Raji (cell line): ENCODE results near the gene IL17REL.

Experiments used
- POLR2A ChIP-seq: IDR thresholded peaks from 2 replicates; pipeline ENCODE4 v1.6.1; 2011; ENCODE audit warnings: low read depth, low read length, control low read depth; ENCODE audit not compliant: insufficient read depth

IL17REL gene

GRCh38 chr22:49956914-49957825 lies 55.4 kb downstream of the IL17REL start:
- no peak for TF ChIP-seq POLR2A

DNA sequence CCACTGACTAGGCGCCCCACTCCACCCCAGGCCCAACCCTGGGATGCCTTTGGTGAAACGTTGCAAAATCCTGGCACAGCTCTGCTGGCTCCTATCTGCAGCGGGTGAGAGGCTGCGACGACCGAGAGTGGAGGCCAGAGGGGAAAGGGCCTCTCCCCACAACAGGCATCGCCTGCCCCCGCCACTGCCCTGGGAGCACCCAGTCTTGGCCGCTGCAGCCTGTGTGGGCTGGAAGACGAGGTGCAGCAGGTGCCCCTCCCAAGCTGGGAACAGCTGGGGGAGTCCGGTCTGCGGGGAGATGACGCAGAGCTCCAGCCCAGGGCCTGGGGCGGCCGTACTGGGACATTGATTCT lies 56.2 kb downstream of the IL17REL start:
- no peak for TF ChIP-seq POLR2A

DNA sequence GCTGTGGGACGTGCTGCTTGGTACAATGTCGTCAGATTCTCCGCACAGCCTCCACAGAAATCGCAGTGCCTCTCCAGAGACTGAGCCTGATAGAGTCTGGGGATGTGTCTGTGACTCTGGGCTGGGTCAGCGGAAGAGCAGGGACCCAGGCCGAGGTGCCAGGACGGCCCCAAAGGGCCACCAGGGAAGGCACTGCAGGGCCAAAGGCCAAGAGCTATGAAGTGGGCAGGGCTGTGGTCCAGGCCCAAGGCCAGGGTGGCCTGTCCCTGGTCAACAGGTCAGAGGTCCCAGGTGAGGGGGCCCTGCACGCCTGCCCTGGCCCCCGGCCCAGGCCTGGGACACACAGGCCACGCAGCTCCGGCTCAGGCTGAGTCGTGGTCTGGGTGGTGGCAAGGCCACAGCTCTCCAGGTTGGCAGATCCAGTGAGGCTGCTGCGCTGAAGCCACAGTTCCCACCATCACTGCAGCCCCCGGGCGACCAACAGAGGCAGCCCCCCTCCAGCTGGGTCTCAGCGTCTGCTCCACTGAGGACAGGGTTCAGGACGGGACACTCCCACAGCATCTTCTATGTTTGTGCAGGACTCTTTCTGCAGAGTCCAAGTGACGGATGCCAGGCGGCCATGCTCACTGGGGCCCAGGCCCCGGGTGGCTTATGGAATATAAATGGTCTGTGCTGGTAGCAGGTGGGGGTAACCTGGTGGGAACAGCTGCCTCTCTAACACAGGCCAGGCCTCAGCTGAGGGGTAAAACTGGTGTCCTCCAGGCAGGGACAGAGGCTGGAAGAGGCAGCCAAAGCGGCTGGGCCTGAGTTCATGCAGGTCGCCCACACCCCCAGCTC lies 56.8 kb downstream of the IL17REL start:
- TF ChIP-seq POLR2A = no peak

DNA sequence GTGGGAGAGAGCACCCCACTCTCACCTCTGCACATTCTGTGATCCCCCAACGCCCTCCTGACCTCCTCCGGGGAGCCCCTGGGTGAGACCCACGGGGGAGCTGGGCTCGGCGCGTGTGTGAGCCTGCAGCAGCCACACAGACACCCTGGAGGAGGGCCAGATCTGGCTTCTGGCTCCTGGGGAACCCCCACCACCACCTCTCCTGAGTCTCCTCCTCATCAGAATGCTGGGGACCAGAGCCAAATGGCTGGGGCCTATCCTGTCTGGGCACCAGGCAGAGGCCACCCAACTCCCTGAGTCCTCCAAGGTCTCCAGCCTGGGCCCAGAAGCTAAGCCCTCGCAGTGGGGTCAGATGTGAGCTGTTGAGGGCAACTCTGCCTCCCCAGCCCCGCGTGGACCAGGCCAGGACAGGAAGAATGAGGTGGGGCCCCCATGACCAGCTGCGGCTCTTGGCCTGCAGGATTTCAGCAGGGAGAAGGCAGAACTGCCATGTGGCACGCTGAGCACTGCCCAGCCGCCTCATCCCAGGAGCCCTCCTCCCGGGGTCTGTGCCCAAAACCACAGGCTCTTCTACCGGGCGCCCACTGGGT lies 57.5 kb downstream of the IL17REL start:
- no peak for TF ChIP-seq POLR2A

GRCh38 chr22:49954354-49954753 lies 58.2 kb downstream of the IL17REL start:
- no peak for TF ChIP-seq POLR2A

DNA sequence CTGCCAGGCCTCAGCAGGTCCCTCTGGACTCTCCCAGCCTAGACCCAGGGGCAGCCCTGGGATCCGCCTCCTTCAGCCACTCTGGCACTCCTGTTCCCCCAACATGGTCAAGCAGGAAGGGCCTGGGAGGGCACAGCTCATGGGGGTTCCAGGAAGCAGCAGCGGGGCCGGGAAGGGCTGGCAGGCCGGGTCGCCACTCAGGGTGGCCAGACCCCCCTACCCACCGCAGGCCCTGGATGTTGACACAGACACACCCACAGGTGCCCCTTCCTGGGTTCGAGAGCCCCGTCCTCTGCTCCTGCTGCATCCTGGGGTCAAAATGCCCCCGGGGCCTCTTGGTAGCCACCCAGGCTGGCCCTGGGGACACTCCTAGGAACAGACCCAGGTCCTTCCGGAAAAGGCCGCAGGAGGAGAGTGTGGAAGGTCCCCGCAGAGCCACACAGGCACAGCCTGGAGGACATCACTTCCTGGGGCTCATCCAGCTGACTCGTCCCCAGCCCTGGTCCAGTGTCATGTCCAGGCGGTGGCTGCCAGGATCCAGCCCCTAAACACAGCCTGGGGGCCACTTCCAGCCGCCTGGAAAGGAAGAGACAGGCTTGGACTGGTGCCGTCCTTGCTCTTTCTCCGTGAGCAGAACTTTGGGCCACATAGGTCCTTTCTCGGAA lies 58.8 kb downstream of the IL17REL start:
- no peak for TF ChIP-seq POLR2A

DNA sequence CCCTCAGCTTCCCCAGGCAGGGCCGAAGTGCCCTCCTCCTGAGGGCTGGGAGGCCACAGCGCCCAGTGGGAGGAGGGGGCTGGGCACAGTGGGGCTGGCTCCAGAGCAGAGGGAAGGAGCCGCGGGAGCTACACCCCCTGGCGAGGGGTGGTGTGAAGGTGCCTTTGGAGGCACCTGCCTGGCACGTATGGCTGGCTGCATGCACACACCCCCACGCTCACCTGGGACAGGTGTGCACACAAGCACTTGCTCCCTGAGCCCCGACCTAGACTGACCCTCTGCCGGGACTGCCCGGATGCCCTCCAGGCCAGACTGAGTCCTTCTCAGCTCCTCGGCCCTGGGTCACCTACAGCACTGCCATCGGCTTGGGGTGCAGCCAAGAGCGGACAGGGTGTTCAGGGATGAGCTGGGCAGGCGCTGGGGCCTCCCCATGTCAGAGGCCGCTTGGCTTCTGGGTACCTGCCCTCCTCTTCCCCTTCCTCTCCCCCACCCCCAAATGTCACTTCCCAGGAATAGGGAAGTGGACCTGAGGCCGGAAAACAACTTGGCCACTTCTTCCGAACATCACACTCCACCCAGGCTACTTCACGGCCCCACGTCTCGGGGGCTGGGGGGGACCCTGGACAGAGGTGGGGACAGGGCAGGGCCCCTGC lies 59.4 kb downstream of the IL17REL start:
- no peak for TF ChIP-seq POLR2A

DNA sequence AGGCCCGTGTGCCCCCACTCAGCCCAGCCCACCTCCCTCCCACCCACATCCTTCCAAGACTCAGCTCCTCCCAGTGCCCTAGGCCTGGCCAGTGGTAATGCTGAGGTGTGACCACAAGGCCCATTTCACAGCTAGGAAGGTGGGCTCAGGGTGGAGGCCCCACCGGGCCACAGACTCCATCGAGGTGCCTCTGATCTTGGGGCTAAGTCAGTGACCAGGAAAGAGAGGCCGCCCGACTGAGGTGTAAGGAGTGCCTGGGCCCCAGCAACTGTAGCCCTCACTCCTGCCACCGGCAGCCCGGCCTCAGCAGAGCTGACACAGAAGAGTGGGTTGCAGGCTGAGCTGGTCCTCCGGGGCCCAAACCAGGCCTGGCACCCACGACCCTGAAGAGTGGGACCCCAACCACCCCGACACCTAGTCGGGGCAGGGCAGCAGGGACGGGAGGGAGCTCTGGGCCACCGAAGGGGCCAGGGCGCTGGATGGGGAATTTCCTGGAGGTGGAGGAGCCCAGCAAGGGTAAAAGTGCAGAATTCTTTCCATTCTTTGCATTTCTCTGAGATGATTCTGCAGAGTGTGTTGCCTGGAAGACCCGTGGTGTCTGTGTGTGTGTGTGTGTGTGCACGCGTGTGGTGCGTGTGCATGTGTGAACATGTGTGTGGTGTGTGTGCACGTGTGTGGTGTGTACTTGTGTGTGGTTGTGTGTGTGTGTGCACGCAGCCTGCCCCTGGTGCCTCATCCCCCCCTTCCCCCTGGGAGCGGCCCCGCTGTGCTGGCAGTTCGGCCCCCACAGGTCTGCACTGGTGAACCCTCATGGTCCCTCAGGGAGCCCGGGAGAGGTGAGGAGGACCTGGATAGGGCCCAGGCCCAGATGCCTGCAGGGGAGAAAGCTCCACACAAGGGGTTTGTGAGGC lies 60.3 kb downstream of the IL17REL start:
- TF ChIP-seq POLR2A = no peak

DNA sequence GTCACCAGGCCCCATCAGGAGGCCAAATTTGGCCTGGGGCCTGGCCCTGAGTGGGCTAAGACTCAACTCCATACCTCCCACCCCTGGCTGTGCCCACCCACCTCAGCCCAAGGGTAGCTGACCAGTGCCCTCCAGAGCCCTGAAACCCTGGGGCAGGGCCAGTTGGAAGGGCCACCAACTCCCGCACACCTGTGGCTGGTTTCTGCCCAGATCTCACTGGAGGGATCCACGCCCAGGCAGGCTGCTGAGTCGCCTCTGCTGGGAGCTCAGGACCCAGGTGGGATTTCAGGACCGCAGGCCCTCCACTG lies 60.9 kb downstream of the IL17REL start:
- no peak for TF ChIP-seq POLR2A

DNA sequence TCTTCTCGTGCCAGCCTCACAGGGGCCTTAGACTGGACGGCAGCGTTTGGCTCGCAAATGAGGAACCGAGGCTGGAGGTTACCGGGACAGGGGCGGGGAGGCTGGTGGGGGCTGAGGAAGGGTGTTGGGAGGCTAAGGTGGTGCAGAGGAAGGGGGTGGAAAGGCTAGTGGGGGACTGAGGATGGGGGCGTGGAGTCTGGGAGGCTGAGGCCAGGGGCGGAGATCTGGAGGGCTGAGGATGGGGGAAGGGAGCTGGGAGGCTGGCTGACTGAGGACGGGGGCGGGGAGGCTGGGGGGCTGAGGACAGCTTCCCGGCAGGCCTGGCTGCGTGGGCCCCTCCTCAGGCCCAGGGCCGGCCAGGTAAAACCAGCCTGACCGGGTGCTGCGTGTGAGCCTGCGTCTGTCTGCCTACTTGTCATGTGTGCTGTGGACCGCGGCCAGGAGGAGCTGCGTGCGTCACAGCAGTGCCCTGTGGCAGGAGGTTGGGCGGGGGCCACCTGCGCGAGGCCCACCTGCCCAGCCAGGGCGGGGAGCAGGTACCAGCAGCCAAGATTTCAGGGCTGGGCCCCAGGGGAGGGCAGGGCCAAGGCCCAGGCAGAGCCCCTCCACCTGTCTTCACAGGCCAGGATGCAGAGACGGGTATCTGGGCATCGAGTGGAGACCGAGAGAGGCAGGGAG lies 61.4 kb downstream of the IL17REL start:
- TF ChIP-seq POLR2A = no peak

- no peak for TF ChIP-seq POLR2A
These were observed 62.1 kb downstream of the IL17REL start for GRCh38 chr22:49950396-49950994.

DNA sequence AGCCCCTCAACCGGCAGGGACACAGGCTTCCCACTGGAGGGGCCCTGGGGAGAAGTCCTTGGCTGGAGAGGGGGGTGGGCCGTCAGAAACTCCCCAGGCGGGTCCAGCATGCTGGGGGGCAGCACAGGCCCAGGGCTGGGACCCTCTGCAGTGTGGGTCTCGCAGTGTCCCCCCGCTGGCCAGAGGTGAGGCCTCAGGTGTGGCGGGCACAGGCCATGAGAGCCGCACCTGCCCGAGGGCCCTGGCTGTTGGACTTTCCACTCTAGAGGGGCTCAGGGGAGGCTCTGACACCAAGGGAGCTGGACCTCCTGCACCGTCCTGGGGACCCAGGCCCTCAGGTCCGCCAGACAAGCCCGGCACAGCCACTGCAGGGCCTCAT lies 62.7 kb downstream of the IL17REL start:
- no peak for TF ChIP-seq POLR2A
